Trophoblast cell (in vitro differentiated cells and primary cell): ENCODE measurements around the gene GNA12.

ENCODE experiments used
- DNase-seq, 2 donors: peaks; one replicate each; pipeline ENCODE4 v3.0.0-alpha.2; 2016
- H2AFZ ChIP-seq: 2 replicates; pipeline ENCODE4 v1.6.1; 2013; ENCODE audit warnings: low read length, moderate library complexity, mild to moderate bottlenecking; ENCODE audit not compliant: insufficient read depth, poor library complexity
- H2AK5ac ChIP-seq: 2 replicates; pipeline ENCODE4 v1.6.1; 2013; ENCODE audit warnings: mild to moderate bottlenecking, low read length
- H2BK120ac ChIP-seq: 2 replicates; pipeline ENCODE4 v1.6.1; 2013; ENCODE audit warnings: low read length, mild to moderate bottlenecking, moderate library complexity; ENCODE audit not compliant: insufficient read depth, poor library complexity
- H2BK12ac ChIP-seq: 2 replicates; pipeline ENCODE4 v1.6.1; 2013; ENCODE audit warnings: mild to moderate bottlenecking, low read length, moderate library complexity
- H2BK5ac ChIP-seq: 2 replicates; pipeline ENCODE4 v1.6.1; 2013; ENCODE audit warnings: low read length, low read depth, moderate library complexity, mild to moderate bottlenecking; ENCODE audit not compliant: poor library complexity
- H3K14ac ChIP-seq: 2 replicates; pipeline ENCODE4 v1.6.1; 2013; ENCODE audit warnings: mild to moderate bottlenecking, low read length
- H3K18ac ChIP-seq: 2 replicates; pipeline ENCODE4 v1.6.1; 2013; ENCODE audit warnings: mild to moderate bottlenecking, low read length
- H3K23ac ChIP-seq: 2 replicates; pipeline ENCODE4 v1.6.1; 2013; ENCODE audit warnings: low read length
- H3K27ac ChIP-seq: 2 replicates; pipeline ENCODE4 v1.5.1; 2013; ENCODE audit warnings: low read depth, mild to moderate bottlenecking, inconsistent platforms, low read length, moderate library complexity
- H3K27me3 ChIP-seq: 2 replicates; pipeline ENCODE4 v1.6.1; 2013; ENCODE audit warnings: inconsistent platforms, mild to moderate bottlenecking, low read length, moderate library complexity; ENCODE audit not compliant: insufficient read depth
- H3K36me3 ChIP-seq, 2 experiments: 1 replicate in 1 of 2; 2 replicates in 1 of 2; pipeline ENCODE4 v1.6.1; 2013; ENCODE audit warnings: low read length in 2 of 2, mild to moderate bottlenecking in 2 of 2, moderate library complexity in 1 of 2; ENCODE audit not compliant: insufficient read depth in 2 of 2, control insufficient read depth in 1 of 2
- H3K4ac ChIP-seq: 2 replicates; pipeline ENCODE4 v1.6.1; 2013; ENCODE audit warnings: low read depth, mild to moderate bottlenecking, low read length, moderate library complexity
- H3K4me1 ChIP-seq, 2 experiments: 1 replicate in 1 of 2; 2 replicates in 1 of 2; pipeline ENCODE4 v1.6.1; 2013; ENCODE audit warnings: low read length in 2 of 2, mild to moderate bottlenecking in 2 of 2, moderate library complexity in 1 of 2; ENCODE audit not compliant: insufficient read depth in 2 of 2, control insufficient read depth in 1 of 2
- H3K4me2 ChIP-seq: 2 replicates; pipeline ENCODE4 v1.6.1; 2013; ENCODE audit warnings: inconsistent platforms, mild to moderate bottlenecking, low read length, moderate library complexity
- H3K4me3 ChIP-seq: 2 replicates; pipeline ENCODE4 v1.5.1; 2013; ENCODE audit warnings: mild to moderate bottlenecking, low read depth, low read length, inconsistent platforms
- H3K79me1 ChIP-seq: one replicate; pipeline ENCODE4 v1.6.1; 2013; ENCODE audit warnings: low read length
- H3K79me2 ChIP-seq: 2 replicates; pipeline ENCODE4 v1.6.1; 2013; ENCODE audit warnings: low read length, mild to moderate bottlenecking; ENCODE audit not compliant: control insufficient read depth, insufficient read depth, poor library complexity
- H3K9ac ChIP-seq: 2 replicates; pipeline ENCODE4 v1.6.1; 2013; ENCODE audit warnings: mild to moderate bottlenecking, low read length
- H3K9me3 ChIP-seq: 2 replicates; pipeline ENCODE4 v1.6.1; 2013; ENCODE audit warnings: low read depth, mild to moderate bottlenecking, control low read depth, inconsistent platforms, low read length; ENCODE audit not compliant: insufficient read depth
- H4K12ac ChIP-seq: 2 replicates; pipeline ENCODE4 v1.6.1; 2013; ENCODE audit warnings: low read depth, mild to moderate bottlenecking, low read length, moderate library complexity
- H4K8ac ChIP-seq: 2 replicates; pipeline ENCODE4 v1.6.1; 2013; ENCODE audit warnings: low read depth, mild to moderate bottlenecking, low read length, moderate library complexity
- H4K91ac ChIP-seq: one replicate; pipeline ENCODE4 v1.6.1; 2013; ENCODE audit warnings: low read depth, mild to moderate bottlenecking, low read length, moderate library complexity
- WGBS: extraction: QIAGEN DNeasy Blood & Tissue Kit; methylation state at CpG from one replicate; pipeline ENCODE4 v1.1.7; 2013; ENCODE audit warnings: missing lambda C conversion rate; ENCODE audit not compliant: insufficient read length, insufficient coverage; ENCODE audit errors: extremely low coverage; 5-methylcytosine and 5-hydroxymethylcytosine counted together

Gene GNA12

DNA sequence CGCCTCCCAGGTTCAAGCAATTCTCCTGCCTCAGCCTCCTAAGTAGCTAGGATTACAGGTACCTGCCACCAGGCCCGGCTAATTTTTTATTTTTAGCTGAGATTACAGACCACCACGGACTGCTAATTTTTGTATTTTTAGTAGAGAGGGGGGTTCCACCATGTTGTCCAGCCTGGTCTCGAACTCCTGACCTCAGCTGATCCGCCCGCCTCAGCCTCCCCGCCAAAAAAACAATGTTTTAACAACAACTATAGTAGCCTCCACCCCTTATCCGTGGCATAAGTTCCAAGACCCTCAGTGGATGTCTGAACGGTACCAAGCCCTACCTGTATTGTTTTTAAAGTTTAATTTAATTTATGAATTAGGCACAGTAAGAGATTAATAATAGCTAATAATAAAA is 48.2 kb downstream of the GNA12 start:
- DNase-seq: no peak

DNA sequence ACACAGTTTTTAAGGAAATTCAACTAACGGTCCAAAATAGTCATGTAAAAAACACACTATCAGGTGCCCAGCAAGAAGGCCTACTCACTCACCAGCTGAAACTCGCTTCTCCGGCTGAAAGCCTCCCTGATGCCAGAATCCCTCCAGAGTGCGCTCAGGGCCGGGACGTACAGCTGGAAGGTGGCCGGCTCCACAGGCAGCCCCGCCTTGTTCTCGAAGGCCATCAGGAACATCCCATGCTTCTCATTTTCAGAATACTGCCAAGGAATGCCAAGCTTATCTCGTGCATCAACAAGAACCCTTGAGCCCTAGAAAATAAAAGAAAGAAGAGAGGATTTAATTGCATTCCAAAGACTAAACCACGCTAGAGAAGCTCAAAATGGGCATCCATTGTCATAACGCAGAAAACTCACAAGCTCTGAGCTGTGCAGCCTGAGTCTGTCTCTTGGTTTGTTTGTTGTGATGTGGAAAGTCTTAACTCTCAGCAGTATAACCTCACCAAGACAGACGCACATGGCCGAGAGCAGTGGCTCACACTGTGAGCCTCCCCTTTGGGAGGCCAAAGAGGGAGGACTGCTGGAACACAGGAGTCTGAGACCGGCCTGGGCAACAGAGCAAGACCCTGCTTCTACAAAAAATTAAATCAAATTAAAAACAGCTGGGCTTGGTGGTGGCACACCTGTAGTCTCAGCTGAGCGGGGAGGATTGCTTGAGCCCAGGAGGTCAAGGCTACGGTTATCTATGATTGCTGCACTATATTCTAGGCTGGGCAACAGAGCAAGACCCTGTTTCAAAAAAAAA is 49.1 kb downstream of the GNA12 start:
- H3K9ac ChIP-seq: no peak overlapping the region
- no CpG with 5 or more reads among the region's 17 CpGs for WGBS
- peaks cover 17 to 26% of the 10 kb centered on the region in 2 experiments for H3K4me1 ChIP-seq
- peaks cover 15 to 27% of the 10 kb centered on the region in 2 experiments for H3K36me3 ChIP-seq
- no peak overlapping the region for H4K91ac ChIP-seq
- no peak overlapping the region for H4K8ac ChIP-seq
- H2AFZ ChIP-seq: no peak overlapping the region
- H2BK5ac ChIP-seq: no peak overlapping the region
- no peaks in the 10 kb centered on the region for H3K27me3 ChIP-seq
- no peak for DNase-seq
- H3K14ac ChIP-seq: no peak overlapping the region
- H2BK12ac ChIP-seq: no peak overlapping the region
- no peak overlapping the region for H3K27ac ChIP-seq
- H2AK5ac ChIP-seq: no peak overlapping the region
- H3K79me2 ChIP-seq: peaks cover 14% of the 10 kb centered on the region
- H3K4me3 ChIP-seq: no peak overlapping the region
- H3K18ac ChIP-seq: peak overlapping the region; percentile 2
- no peak overlapping the region for H3K23ac ChIP-seq
- no peak overlapping the region for H4K12ac ChIP-seq
- H3K4ac ChIP-seq: peak overlapping the region; percentile 50
- H3K79me1 ChIP-seq: peaks cover 11% of the 10 kb centered on the region
- H2BK120ac ChIP-seq: no peak overlapping the region
- H3K9me3 ChIP-seq: no peaks in the 10 kb centered on the region
- H3K4me2 ChIP-seq: no peak overlapping the region

More for the DNA sequence above, 48.2 kb downstream of the GNA12 start:
- no peak overlapping the region for H3K27ac ChIP-seq
- H3K4me3 ChIP-seq: no peak overlapping the region
- H3K4ac ChIP-seq: no peak overlapping the region
- no peak overlapping the region for H4K91ac ChIP-seq
- H3K79me2 ChIP-seq: peaks cover 17% of the 10 kb centered on the region
- H4K8ac ChIP-seq: no peak overlapping the region
- H2BK12ac ChIP-seq: no peak overlapping the region
- H3K27me3 ChIP-seq: no peaks in the 10 kb centered on the region
- H3K36me3 ChIP-seq: peaks cover 12 to 25% of the 10 kb centered on the region in 2 experiments
- no peak overlapping the region for H2AFZ ChIP-seq
- H2BK120ac ChIP-seq: no peak overlapping the region
- H3K79me1 ChIP-seq: peaks cover 11% of the 10 kb centered on the region
- no peak overlapping the region for H2AK5ac ChIP-seq
- peaks cover 17 to 23% of the 10 kb centered on the region in 2 experiments for H3K4me1 ChIP-seq
- H3K9ac ChIP-seq: no peak overlapping the region
- no peak overlapping the region for H3K4me2 ChIP-seq
- H2BK5ac ChIP-seq: no peak overlapping the region
- no peaks in the 10 kb centered on the region for H3K9me3 ChIP-seq
- no peak overlapping the region for H4K12ac ChIP-seq
- no peak overlapping the region for H3K23ac ChIP-seq
- H3K14ac ChIP-seq: no peak overlapping the region
- WGBS: no CpG with 5 or more reads among the region's 9 CpGs
- no peak overlapping the region for H3K18ac ChIP-seq

DNA sequence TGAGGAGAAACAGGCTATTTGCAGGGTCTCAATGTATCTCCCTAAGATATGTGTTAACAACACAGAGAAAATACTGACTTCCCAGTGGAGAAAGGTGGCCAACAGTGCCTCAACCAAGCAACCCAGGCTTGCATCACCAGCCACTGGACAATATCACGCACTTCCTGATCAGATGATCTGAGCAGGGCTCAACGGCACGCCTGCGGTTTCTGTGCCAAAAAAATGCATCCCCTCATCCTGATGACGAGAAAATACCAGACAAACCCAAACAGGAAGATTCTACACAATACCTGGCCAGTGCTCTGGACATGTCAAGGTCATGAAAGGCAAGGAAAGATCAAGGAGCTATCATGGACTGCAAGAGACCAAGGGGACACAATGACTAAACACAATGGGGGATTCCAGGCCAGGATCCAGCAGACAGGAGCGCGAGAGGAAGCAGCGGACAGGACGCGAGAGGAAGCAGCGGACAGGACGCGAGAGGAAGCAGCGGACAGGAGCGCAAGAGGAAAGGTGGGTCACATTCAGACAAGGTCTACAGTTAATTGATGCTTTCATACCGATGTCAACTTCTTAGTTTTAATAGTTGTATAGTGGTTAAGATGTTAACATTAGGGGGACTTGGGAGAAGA is 51.1 kb downstream of the GNA12 start:
- no peak overlapping the region for H3K9ac ChIP-seq
- no peak overlapping the region for H3K23ac ChIP-seq
- peak overlapping the region; percentile 38 for H3K14ac ChIP-seq
- H2BK120ac ChIP-seq: peak overlapping the region; percentile 21
- H3K4ac ChIP-seq: peak overlapping the region; percentile 68
- H4K8ac ChIP-seq: no peak overlapping the region
- peak overlapping the region; percentile 83 for H3K27ac ChIP-seq
- H3K4me3 ChIP-seq: no peak overlapping the region
- WGBS: no CpG with 5 or more reads among the region's 16 CpGs
- H3K79me2 ChIP-seq: peaks cover 19% of the 10 kb centered on the region
- H2BK5ac ChIP-seq: peak overlapping the region; percentile 42
- H3K27me3 ChIP-seq: no peaks in the 10 kb centered on the region
- peaks cover 31 to 33% of the 10 kb centered on the region in 2 experiments for H3K4me1 ChIP-seq
- H2BK12ac ChIP-seq: peak overlapping the region; percentile 75
- H2AK5ac ChIP-seq: no peak overlapping the region
- H3K4me2 ChIP-seq: no peak overlapping the region
- H3K36me3 ChIP-seq: peaks cover 25 to 41% of the 10 kb centered on the region in 2 experiments
- H4K12ac ChIP-seq: no peak overlapping the region
- H3K9me3 ChIP-seq: no peaks in the 10 kb centered on the region
- H2AFZ ChIP-seq: no peak overlapping the region
- H4K91ac ChIP-seq: peak overlapping the region; percentile 63
- DNase-seq: peak in 1 of 2 donors; percentile 18
- peaks cover 22% of the 10 kb centered on the region for H3K79me1 ChIP-seq
- peak overlapping the region; percentile 63 for H3K18ac ChIP-seq

DNA sequence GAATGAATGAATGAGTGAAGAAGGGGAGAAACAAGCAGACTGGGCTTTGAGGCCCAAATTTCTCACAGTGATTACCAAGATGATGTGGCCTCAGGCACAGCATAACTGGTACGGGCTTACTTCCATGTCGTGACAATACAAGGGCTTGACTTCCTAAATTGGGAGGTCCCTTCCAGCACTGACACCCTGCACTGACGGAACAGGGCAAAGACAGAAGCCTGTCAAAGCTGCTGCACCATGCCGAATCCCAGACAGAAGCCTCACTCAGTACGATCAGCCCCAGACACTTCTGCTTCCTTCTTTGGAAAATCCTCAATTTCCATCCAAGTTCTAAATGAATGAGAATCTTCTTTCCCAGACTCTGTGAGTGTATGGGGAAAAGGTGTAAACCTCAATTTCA is 51.9 kb downstream of the GNA12 start:
- Histone ChIP-seq H2AK5ac (no peak overlapping the region), H3K4ac (peak overlapping the region; percentile 24), H3K79me2 (peaks cover 19% of the 10 kb centered on the region), H3K36me3 (peaks cover 31 to 44% of the 10 kb centered on the region in 2 experiments), H3K9ac (no peak overlapping the region), H3K9me3 (no peaks in the 10 kb centered on the region), H3K18ac (peak overlapping the region; percentile 9), H3K14ac (peak overlapping the region; percentile 21), H3K27me3 (no peaks in the 10 kb centered on the region), H4K8ac (no peak overlapping the region), H4K91ac (peak overlapping the region; percentile 12), H3K27ac (peak overlapping the region; percentile 83), H3K23ac (no peak overlapping the region), H2BK12ac (peak overlapping the region; percentile 7), H2BK120ac (no peak overlapping the region), H3K4me3 (no peak overlapping the region), H3K79me1 (peaks cover 24% of the 10 kb centered on the region), H2BK5ac (peak overlapping the region; percentile 42), H2AFZ (no peak overlapping the region), H4K12ac (no peak overlapping the region), H3K4me1 (peaks cover 35 to 40% of the 10 kb centered on the region in 2 experiments), H3K4me2 (no peak overlapping the region)
- peak in 1 of 2 donors; percentile 19 for DNase-seq
- no CpG with 5 or more reads among the region's 5 CpGs for WGBS
